Prostate gland (tissue), 2 donors: ENCODE results near the gene CD3E. TPM values are rescaled to one million over a fixed set of nuclear protein-coding genes. Genes with fewer than 3 reads are reported as not detected.

Source experiments
- DNase-seq: peaks from one replicate; pipeline ENCODE4 v3.0.0-alpha.2; 2019; ENCODE audit warnings: low spot score
- H3K27ac ChIP-seq, 2 donors: fragments of 200-600 bp; sonication (generic); 2 replicates each; pipeline ENCODE4 v1.5.1; 2017 to 2019
- H3K27me3 ChIP-seq: fragments of 200-600 bp; sonication (generic); replicated peaks from 2 replicates; pipeline ENCODE4 v1.5.1; 2019; ENCODE audit not compliant: insufficient read depth
- H3K36me3 ChIP-seq, 2 donors: fragments of 200-600 bp; sonication (generic); 1 replicate in 1 of 2; 2 replicates in 1 of 2; pipeline versions ENCODE4 v1.5.1 to v1.8.1; 2017 to 2019
- H3K4me1 ChIP-seq: fragments of 200-600 bp; sonication (generic); replicated peaks from 2 replicates; pipeline ENCODE4 v1.5.1; 2019
- H3K4me3 ChIP-seq, 2 donors: fragments of 200-600 bp; sonication (generic); 2 replicates each; pipeline ENCODE4 v1.5.1; 2017 to 2019
- H3K9me3 ChIP-seq: fragments of 200-600 bp; sonication (generic); 2 replicates; pipeline ENCODE4 v1.5.1; 2017
- CTCF ChIP-seq, 4 experiments: fragments of 200-600 bp in 2 of 4; fragments of 450-650 bp in 2 of 4; sonication (generic) in 2 of 4; IDR thresholded peaks; 1 replicate in 3 of 4; 2 replicates in 1 of 4; pipeline ENCODE4 v1.5.1; 2016 to 2019; ENCODE audit warnings: antibody characterized with exemption in 4 of 4, mild to moderate bottlenecking in 2 of 4, moderate library complexity in 2 of 4
- POLR2A ChIP-seq: fragments of 450-650 bp; IDR thresholded peaks from one replicate; pipeline ENCODE4 v1.6.1; 2016; ENCODE audit warnings: antibody characterized with exemption, mild to moderate bottlenecking
- POLR2AphosphoS5 ChIP-seq: sonication (generic); formaldehyde crosslinking; IDR thresholded peaks from one replicate; pipeline ENCODE4 v1.6.1; 2017; ENCODE audit warnings: antibody characterized with exemption
- WGBS: methylation state at CpG from one replicate; pipeline ENCODE4 v1.1.5; 2018; 5-methylcytosine and 5-hydroxymethylcytosine counted together
- intact Hi-C: fragments of 100-400 bp; cut with DNase I; formaldehyde crosslinking; loops from one replicate; pipeline ENCODE4 v1.14.2; 2022
- total RNA-seq, 2 donors: library from RNA; depleted of rRNA; stranded (reverse); fragments of >200 nt; gene quantifications; one replicate each; pipeline ENCODE4 v1.1.0, GENCODE V29; 2016

Gene CD3E
- total RNA-seq, 2 donors from 2014 or later, result 2.8 to 4.6 TPM

DNA sequence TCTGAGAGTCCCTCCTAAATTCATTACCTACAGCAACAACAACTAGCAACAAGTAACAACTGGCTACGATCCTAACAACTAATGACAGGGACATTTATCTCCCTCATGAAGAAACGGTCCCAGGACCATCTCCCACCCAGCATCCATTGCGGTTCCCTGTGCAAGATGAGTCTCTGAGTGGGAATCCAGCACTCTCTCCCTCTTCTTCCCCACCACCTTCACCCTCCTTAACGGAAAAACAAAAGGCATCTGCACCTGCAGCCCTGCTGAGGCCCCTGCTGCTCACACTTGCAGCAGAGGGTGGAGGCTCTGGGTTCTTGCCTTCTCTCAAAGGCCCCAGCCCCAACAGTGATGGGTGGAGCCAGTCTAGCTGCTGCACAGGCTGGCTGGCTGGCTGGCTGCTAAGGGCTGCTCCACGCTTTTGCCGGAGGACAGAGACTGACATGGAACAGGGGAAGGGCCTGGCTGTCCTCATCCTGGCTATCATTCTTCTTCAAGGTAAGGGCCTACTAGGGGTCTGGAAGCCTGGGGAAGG, 39.5 kb downstream of the CD3E start, which contains the start of gene CD3G:
Gene CD3G, plus strand, starts transcription at position 364 of the 535 bp plus-strand sequence. Its CDS starts 80 bp downstream, at position 444.
- Histone ChIP-seq H3K4me3 (no peak within 1 kb of the TSS), H3K27me3 (no peaks in the 10 kb centered on the region), H3K9me3 (no peaks in the 10 kb centered on the region), H3K36me3 (no peaks in the 10 kb centered on the region), H3K27ac (no peak within 1 kb of the TSS), H3K4me1 (no peaks in the 10 kb centered on the region)
- DNase-seq, result no peak
- intact Hi-C loops, result no loop called here
- WGBS, result 81% methylated on average over 6 of the region's 6 CpGs
- TF ChIP-seq POLR2AphosphoS5, result no peak
- TF ChIP-seq CTCF (IDR thresholded peaks at IDR 0.05), result no peak
- TF ChIP-seq POLR2A, result no peak

GRCh38 chr11:118349475-118349874, 44.9 kb downstream of the CD3E start:
- no peaks in the 10 kb centered on the region for H3K27me3 ChIP-seq
- TF ChIP-seq POLR2AphosphoS5, result no peak
- TF ChIP-seq CTCF (IDR thresholded peaks at IDR 0.05), result no peak
- TF ChIP-seq POLR2A, result no peak
- no peak for DNase-seq
- 48% methylated on average over 6 of the region's 6 CpGs for WGBS
- H3K36me3 ChIP-seq, result no peaks in the 10 kb centered on the region
- no peaks in the 10 kb centered on the region for H3K4me1 ChIP-seq
- no peaks in the 10 kb centered on the region for H3K9me3 ChIP-seq
- H3K4me3 ChIP-seq, result no peak overlapping the region
- intact Hi-C loops, result no loop called here
- H3K27ac ChIP-seq, result no peak overlapping the region

DNA sequence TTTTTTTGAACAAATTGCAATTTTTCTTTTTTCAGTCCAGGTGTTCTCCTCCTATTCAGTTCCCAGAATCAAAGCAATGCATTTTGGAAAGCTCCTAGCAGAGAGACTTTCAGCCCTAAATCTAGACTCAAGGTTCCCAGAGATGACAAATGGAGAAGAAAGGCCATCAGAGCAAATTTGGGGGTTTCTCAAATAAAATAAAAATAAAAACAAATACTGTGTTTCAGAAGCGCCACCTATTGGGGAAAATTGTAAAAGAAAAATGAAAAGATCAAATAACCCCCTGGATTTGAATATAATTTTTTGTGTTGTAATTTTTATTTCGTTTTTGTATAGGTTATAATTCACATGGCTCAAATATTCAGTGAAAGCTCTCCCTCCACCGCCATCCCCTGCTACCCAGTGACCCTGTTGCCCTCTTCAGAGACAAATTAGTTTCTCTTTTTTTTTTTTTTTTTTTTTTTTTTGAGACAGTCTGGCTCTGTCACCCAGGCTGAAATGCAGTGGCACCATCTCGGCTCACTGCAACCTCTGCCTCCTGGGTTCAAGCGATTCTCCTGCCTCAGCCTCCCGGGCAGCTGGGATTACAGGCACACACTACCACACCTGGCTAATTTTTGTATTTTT, 48.7 kb downstream of the CD3E start:
- intact Hi-C loops, result loop anchor here (5.0 kb wide), 2 partner anchors 151 to 206 kb away; no protein-coding TSS in a partner anchor
- no peak for DNase-seq
- WGBS, result 4% methylated on average over 6 of the region's 6 CpGs
- H3K27ac ChIP-seq, result no peak overlapping the region
- no peak for TF ChIP-seq POLR2AphosphoS5
- peak; percentile 23 to 56 (median 42) for TF ChIP-seq CTCF (IDR thresholded peaks at IDR 0.05)
- no peak overlapping the region for H3K4me3 ChIP-seq
- H3K27me3 ChIP-seq, result no peaks in the 10 kb centered on the region
- H3K9me3 ChIP-seq, result no peaks in the 10 kb centered on the region
- H3K36me3 ChIP-seq, result no peaks in the 10 kb centered on the region
- no peaks in the 10 kb centered on the region for H3K4me1 ChIP-seq

DNA sequence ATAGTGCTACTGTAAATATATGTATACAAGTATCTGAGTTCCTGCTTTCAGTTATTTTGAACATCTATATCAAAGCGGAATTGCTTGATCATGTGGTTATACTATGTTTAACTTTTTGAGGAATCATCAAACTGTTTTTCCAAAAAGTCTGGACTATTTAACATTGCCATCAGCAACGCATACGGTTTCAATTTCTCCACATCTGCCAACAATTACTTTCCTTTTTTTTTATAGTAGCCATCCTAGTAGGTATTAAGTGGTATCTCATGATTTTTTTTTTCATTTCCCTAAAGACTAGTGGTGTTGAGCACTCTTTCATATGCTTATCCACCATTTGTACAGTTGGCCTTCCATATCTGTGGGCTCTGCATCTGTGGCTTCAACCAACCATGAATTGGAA, 53.5 kb downstream of the CD3E start:
- TF ChIP-seq CTCF (IDR thresholded peaks at IDR 0.05), result no peak
- TF ChIP-seq POLR2AphosphoS5, result no peak
- TF ChIP-seq POLR2A, result no peak
- intact Hi-C loops, result no loop called here
- 63% methylated on average over 3 of the region's 3 CpGs for WGBS

More for the DNA sequence above, 53.5 kb downstream of the CD3E start:
- no peaks in the 10 kb centered on the region for H3K27me3 ChIP-seq
- DNase-seq, result no peak
- no peaks in the 10 kb centered on the region for H3K36me3 ChIP-seq
- H3K27ac ChIP-seq, result no peak overlapping the region
- H3K9me3 ChIP-seq, result no peaks in the 10 kb centered on the region
- peaks cover 8% of the 10 kb centered on the region for H3K4me1 ChIP-seq
- H3K4me3 ChIP-seq, result no peak overlapping the region
